SH-SY5Y (cell line): ENCODE results near the gene FAM118B.
A peak's percentile ranks its signal among the peaks of the same experiment; 100 is the strongest.

Experiments used
- GATA2 ChIP-seq: IDR thresholded peaks from 2 replicates; pipeline ENCODE4 v1.6.1; 2011; ENCODE audit warnings: mild to moderate bottlenecking, low read depth, low read length
- GATA3 ChIP-seq: IDR thresholded peaks from 2 replicates; pipeline ENCODE4 v1.6.1; 2011; ENCODE audit warnings: low read depth, mild to moderate bottlenecking, low read length, moderate library complexity

FAM118B gene

DNA sequence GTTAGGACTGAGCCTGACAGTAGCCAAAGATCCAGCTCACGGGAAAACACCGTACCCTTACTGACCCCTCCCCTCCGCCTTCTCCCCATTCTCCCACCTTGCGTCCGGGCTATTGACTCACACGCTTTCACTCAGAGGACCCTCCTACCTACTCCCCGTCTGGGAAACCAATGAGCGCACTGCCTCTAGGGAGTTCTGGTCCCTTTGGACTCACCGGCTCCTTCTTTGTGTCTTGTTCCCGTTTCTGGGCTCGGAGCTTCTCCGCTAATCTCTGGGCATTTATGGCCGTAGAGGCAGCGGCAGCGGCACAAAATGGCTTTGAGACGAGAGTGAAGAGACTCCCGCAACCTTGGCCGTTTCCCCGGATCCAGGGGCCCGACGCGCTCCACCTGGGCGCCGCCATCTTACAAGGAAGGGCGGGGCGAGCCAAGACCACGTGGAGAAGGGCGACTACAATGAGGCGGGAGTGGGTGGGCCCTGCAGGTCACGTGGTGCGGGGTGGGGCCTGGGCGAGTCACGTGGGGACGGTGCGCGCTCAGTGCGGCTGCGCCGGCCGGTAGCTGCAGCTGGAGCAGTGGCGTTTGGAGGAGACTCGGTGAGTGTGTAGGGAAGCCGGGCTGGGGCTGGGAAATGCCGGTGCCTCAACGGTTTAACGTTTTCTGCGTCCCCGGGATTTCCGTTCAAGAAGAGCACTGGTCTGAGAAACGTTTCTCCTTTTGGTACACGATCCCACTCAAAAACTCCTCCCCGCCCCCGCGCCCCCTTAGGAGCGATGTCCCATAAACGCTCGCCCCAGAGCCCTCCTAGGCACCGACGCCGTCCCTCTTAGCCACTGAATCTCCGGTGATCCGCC, at the start of gene FAM118B, which contains the start of gene RPUSD4:
Gene FAM118B (plus strand): TSS at position 547 of the 853 bp plus-strand sequence. CDS start 23,220 bp downstream, outside the sequence.
Gene RPUSD4 (minus strand): TSS at position 415 of the 853 bp plus-strand sequence. CDS start 12 bp downstream, at position 403.
- TF ChIP-seq GATA3, result no peak
- TF ChIP-seq GATA2, result no peak

DNA sequence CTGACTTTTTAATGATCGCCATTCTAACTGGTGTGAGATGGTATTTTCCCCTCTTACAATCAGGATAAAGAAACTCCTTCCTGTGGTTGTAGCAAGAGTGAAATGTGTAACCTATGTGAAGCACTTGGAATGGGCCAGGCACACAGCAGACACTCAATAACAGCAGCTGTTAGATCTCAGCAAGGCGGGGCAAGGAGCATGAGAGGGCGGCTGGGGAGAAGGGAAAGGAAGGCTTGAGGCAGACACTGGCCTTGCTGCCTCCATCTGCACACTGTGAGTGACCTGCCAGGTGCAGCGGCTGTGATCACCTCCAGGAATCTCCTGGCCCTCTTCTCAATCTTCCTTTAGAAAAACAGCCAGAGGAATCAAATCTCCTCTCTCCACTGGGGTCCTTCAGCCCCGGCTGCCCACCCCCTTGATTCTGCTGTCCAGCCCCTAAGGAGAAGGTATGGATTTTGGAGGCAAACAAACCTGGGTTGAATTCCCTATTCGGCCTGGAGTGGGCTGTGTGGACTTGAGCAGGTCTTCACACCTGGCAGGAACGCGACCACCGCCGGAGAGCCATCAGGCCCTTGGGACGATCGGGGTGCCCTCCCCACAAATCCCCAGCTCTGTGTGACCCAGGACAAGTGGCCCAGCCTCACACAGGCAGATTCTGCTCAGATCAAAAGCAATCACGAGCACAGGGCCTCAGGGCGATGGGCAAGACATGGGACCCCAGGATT, 49.1 kb upstream of the FAM118B start:
- TF ChIP-seq GATA3 (no peak), GATA2 (no peak)

DNA sequence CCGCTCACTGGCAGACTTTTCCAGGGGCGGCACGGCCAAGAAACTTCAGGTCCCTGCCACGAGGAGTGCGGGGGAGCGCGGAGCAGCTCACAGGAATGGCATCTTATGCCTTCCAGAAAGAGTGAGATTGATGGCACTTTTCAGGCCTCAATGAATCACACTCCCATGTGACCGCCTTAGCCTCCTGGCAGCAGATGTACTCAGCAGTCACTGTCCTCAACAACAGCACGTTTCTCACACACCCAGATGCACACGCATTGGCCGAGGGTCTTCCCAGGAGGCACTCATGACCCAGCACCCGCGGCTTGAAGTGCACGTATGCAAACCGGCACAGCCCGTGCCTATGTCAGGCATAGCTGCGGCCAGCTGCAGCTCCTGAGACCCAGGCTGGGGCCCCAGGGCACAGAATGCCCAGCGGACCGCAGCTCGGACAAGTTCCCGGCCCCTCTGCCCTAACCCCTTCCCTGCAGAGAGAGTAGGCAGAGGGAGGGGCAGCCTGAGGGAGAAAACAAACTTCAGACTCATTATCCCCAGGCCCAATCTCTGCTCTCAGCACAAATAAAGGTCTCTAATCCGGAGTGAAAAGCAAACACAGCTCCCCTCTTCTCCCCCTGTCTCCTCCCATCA, 48.4 kb upstream of the FAM118B start:
- TF ChIP-seq GATA3 (no peak), GATA2 (no peak)

DNA sequence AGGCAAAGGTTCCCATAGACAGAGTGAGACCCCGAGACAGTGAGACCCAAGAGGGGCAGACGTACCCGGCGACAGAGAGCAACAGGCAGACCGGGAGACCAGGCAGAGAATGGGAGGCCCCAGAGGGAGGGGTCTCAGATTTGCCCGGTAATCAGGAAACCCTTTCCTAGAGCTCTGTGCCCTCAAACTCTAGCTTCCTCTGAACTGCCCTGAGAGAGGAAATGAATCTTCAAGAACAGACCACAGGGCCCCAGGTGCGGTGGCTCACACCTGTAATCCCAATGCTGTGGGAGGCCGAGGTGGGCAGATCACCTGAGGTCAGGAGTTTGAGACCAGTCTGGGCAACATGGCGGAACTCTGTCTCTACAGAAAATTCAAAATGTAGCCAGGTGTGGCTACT, 47.8 kb upstream of the FAM118B start:
- no peak for TF ChIP-seq GATA2
- no peak for TF ChIP-seq GATA3

DNA sequence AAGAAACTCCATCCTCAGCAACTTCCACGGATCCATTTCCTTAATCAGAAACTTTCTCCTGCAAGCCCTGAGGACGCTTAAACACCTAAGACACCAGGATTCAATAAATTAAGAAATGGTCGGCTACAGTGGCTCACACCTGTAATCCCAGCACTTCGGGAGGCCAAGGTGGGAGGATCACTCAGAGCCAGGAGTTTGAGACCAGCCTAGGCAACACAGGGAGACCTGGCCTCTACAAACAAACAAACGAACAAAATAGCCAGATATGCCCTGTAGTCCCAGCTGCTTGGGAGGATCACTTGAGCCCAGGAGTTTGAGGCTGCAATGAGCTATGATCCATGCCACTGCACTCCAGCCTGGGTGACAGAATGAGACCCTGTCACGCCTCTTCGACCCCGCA, 46.8 kb upstream of the FAM118B start:
- TF ChIP-seq GATA2, result no peak
- no peak for TF ChIP-seq GATA3

DNA sequence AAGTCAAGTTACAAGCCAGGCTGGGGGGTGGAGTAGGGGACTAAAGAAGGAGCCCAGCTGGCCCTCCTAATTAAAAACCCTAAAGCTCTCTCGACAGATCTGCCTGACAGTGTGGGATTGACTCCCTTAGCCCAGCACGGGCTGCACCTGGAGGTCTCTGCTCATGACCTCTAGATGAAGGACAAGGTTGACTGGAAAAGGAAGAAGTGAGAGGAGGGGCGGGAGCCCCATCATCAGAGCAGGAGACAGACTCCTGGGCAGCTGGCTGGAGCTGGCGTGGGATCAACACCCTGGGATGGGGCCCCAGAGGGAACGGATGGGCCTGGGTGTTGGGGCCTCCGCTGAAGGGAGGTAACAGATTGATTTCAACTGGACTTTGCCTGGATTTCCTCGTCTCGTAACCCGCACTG, 46.3 kb upstream of the FAM118B start:
- TF ChIP-seq GATA2 (no peak), GATA3 (no peak)

DNA sequence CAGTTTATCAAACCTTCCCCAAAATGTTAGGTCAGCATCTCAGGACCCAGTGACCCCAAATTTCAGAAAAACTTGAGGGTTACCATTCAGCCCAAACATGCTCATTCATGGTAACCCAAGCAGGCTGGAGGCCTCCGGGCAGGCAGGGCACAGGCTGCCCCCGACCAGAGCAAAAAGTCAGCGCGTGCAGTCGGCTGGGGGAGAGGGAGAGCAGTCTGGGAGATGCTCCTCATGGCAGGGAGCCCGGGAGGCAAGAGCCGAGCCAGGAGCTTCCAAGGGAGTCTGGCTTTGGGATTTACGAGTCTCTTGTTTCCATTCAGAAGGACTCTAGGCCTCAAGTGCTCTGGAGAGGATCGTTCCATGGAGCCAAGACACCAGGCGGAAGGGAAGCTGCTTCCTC, 45.8 kb upstream of the FAM118B start:
- no peak for TF ChIP-seq GATA3
- no peak for TF ChIP-seq GATA2

DNA sequence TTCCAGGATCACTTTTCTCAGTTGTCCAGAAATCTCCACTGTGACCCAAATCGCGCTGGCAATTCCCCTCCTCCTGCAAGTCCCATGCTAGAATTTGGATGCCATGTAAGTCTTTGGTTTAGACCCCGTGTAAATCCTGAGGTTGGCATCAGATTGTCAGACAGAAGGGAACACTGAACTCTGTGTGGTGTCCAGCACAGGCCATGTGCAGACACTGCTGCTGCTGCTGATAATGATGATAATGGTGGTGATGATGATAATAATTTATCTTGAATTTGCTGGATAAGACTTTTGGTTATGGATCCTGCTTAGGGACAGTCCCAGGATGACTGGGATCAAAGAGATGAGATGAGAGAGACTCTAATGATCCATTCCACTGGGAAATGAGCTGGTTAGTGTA, 45.2 kb upstream of the FAM118B start:
- peak; percentile 79 for TF ChIP-seq GATA2
- no peak for TF ChIP-seq GATA3

DNA sequence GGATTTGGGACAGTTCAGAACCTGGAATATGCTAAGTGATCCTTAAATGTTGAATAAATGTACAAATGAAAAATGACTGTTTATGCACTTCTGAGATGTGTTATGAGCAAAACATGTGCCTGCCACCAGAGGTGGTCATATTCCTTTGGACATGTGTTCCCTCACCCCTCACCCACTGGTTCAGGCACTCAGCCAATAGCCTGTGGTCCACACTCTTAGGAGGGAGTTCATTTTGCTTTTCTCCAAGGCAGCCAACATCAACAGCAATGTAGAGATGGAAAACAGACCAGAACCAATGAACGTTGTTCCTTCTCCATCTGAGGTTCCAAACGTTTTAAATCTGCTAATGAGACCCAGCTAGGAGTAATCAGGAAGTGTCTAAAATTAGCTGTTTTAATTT, 44.1 kb upstream of the FAM118B start:
- TF ChIP-seq GATA3, result no peak
- no peak for TF ChIP-seq GATA2

DNA sequence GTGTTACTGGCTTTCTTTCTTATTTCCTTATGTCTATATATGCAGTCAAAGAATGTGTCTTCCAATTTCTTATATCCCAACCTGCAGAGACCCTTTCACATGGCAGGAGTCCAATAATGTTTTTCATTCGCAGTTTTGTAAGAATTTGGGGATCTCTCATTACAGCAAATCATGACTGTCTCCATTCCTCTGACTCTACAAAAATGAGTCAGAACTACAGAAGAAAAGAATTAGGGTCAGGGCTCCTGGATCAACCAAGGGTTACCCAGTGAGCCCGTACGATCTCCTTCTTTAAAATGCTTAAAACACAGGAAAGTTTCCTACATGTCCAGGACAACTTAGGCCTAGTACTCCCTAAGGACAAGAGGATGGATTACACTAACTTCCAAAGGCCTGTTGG, 42.3 kb upstream of the FAM118B start:
- TF ChIP-seq GATA2 (no peak), GATA3 (no peak)

DNA sequence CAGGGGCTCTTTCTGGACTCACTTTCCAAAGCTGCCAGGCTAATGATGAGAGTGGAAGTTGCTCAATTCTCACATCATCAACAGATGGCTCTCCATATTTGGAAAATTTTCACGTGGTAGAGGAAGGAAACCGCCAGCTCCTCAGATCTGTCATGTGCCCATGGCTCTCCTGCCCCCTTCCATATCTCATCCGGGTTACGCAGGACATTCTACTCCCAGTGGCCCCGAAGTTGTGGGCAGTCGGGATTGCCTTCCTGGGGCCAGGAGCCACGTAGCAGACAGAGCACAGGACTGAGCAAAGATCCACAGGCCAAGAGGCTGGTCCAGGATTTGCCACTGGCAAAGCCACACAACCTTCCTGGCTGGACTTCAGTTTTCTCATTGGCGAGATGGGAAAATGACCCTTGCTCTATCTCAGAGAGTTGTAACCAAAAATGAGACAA, 39.0 kb upstream of the FAM118B start:
- no peak for TF ChIP-seq GATA2
- TF ChIP-seq GATA3, result no peak

DNA sequence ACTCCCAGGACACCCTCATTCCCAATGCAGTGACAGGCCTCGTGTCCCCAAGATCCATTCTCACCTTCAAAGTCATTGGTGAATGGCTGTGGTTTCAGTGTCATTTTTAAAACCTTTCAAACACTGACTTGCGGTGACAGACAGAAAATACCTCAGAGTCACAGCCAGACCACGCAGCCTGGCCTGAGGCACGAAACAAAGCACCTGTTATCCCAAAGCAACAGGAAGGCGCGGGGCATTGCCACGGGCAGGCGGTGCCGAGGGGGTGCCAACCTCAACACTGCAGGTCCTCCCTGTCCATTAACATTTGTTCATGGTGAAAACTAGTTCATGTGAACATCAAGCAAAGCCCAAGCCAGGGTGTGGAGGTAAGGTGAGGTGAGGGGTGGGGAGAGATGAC, 38.3 kb upstream of the FAM118B start:
- TF ChIP-seq GATA2 (no peak), GATA3 (no peak)

DNA sequence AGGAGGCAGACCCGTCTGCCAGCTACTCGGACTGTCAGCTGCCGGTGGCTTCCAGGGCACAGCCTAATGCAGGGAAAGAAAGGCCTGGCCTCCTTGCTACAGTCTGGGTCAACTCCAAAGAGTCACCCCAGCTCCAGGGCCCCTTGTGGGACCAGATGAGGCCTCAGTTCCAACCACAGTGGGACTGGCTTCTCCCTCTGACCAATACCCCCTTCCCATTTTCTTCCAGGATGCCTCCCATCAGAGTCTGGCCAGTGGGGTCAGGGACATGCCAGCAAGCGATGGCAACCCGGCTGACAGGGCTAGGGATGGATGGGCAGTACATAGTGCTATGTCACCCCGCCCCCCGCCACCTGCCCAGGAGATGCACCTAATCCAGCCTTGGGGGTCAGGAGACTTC, 36.8 kb upstream of the FAM118B start:
- TF ChIP-seq GATA3, result no peak

DNA sequence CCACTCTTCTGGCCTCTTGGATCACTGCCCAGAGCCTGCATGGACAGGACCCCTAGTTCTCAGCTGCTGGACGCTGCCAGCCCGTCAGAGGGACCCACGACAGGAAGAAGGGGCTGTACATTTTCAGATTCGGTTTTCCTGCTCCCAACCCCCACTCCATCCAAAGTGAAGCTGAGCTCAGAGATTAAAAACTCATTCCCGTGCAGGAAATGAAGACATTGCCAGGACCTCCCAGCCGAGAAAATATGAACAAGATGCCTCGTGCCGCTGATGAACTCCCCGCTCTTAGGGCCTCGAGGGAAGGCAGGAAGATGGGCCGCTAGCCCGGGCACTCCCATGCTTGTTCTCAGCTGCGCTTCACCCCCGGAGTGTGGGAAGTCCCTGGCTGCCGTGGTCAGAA, 36.2 kb upstream of the FAM118B start:
- TF ChIP-seq GATA2 (no peak), GATA3 (no peak)

DNA sequence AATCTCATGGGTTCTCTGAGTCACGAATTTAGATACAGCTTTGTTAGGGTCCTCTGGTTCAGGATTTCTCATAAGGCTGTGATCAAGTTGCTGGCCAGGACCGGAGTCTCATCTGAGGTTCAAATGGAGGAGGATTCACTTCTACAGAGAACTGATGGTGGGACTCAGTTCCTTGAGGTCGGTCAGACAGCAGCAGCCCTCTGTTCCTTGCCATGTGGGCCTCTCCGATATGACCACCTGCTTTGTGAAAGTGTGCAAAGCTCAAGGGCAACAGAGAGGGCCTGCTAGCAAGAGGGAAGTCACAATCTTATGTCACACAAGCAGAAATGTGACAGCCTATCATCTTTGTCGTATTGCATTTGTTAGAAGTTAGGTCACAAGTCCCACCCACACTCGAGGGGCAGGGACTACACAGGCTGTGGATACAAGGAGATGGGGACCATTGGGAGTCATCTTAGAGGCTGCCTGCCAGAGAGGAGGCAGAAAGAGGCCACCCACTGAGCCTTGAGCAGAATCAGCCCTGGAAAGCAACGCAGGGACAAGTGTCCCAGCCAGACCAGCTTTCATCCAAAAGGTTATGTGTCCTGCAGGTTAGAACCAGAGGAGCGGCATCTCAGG, 34.6 kb upstream of the FAM118B start:
- no peak for TF ChIP-seq GATA2
- TF ChIP-seq GATA3, result no peak
